GM23338 (cell line): ENCODE measurements around the gene BBOX1. TPM values are rescaled to one million over a fixed set of nuclear protein-coding genes. Genes with fewer than 3 reads are reported as not detected.

Source experiments
- ATAC-seq: fragments of 200-7000 bp; cut with Tn5 transposase; 3 replicates; pipeline ENCODE4 v1.9.1; 2020
- DNase-seq: peaks from one replicate; pipeline ENCODE4 v3.0.0-alpha.2; 2015; ENCODE audit warnings: low spot score
- H2AFZ ChIP-seq: fragments of 200-600 bp; sonication (generic); 2 replicates; pipeline ENCODE4 v1.8.0; 2016; ENCODE audit warnings: antibody characterized with exemption, mild to moderate bottlenecking, moderate library complexity
- H3F3A ChIP-seq: fragments of 200-600 bp; sonication (generic); replicated peaks from 2 replicates; pipeline ENCODE4 v1.8.0; 2017; ENCODE audit warnings: antibody characterized with exemption, mixed run types, low read depth
- H3K27ac ChIP-seq: fragments of 200-600 bp; sonication (generic); 2 replicates; pipeline ENCODE4 v1.6.1; 2016; ENCODE audit warnings: low read depth
- H3K27me3 ChIP-seq: fragments of 200-600 bp; sonication (generic); 2 replicates; pipeline ENCODE4 v1.8.0; 2016; ENCODE audit warnings: mild to moderate bottlenecking, mixed run types, moderate library complexity; ENCODE audit not compliant: insufficient read depth
- H3K36me3 ChIP-seq: fragments of 200-600 bp; sonication (generic); 2 replicates; pipeline ENCODE4 v1.8.0; 2016; ENCODE audit warnings: mild to moderate bottlenecking; ENCODE audit not compliant: insufficient read depth
- H3K4me1 ChIP-seq: fragments of 200-600 bp; sonication (generic); 2 replicates; pipeline ENCODE4 v1.8.0; 2016; ENCODE audit warnings: mild to moderate bottlenecking, moderate library complexity; ENCODE audit not compliant: insufficient read depth
- H3K4me2 ChIP-seq: fragments of 200-600 bp; sonication (generic); 2 replicates; pipeline ENCODE4 v1.7.1; 2017; ENCODE audit warnings: mixed run types
- H3K4me3 ChIP-seq: fragments of 200-600 bp; sonication (generic); 2 replicates; pipeline ENCODE4 v1.6.1; 2016; ENCODE audit warnings: mixed run types
- H3K79me2 ChIP-seq: fragments of 200-600 bp; sonication (generic); replicated peaks from 2 replicates; pipeline ENCODE4 v1.8.0; 2017; ENCODE audit warnings: mild to moderate bottlenecking; ENCODE audit not compliant: insufficient read depth
- H3K9me2 ChIP-seq: fragments of 200-600 bp; sonication (generic); 2 replicates; pipeline ENCODE4 v1.8.0; 2017; ENCODE audit not compliant: insufficient read depth
- H4K20me1 ChIP-seq: fragments of 200-600 bp; sonication (generic); replicated peaks from 2 replicates; pipeline ENCODE4 v1.8.0; 2017; ENCODE audit warnings: mild to moderate bottlenecking; ENCODE audit not compliant: insufficient read depth
- H3K27ac Mint-ChIP-seq: 2 replicates; pipeline ENCODE4 v1.8.0; 2020; ENCODE audit warnings: inconsistent platforms, mild to moderate bottlenecking, moderate library complexity, mixed read lengths
- H3K27me3 Mint-ChIP-seq: 3 replicates; pipeline ENCODE4 v1.8.0; 2022; ENCODE audit warnings: low read depth, mild to moderate bottlenecking, moderate library complexity, mixed read lengths, inconsistent platforms; ENCODE audit not compliant: insufficient read depth, poor library complexity
- H3K36me3 Mint-ChIP-seq: 3 replicates; pipeline ENCODE4 v1.8.0; 2021; ENCODE audit warnings: low read depth, mild to moderate bottlenecking, inconsistent platforms, moderate library complexity, mixed read lengths
- H3K4me1 Mint-ChIP-seq: 3 replicates; pipeline ENCODE4 v1.8.0; 2020; ENCODE audit warnings: mild to moderate bottlenecking, inconsistent platforms, mixed read lengths
- H3K4me3 Mint-ChIP-seq: 3 replicates; pipeline ENCODE4 v1.8.0; 2021; ENCODE audit warnings: moderate library complexity, mild to moderate bottlenecking, inconsistent platforms, mixed read lengths
- H3K9me3 Mint-ChIP-seq: 3 replicates; pipeline ENCODE4 v1.8.0; 2020; ENCODE audit warnings: moderate library complexity, mild to moderate bottlenecking, inconsistent platforms, mixed read lengths
- EZH2phosphoT487 ChIP-seq: fragments of 200-600 bp; sonication (generic); IDR thresholded peaks from one replicate; pipeline ENCODE4 v1.8.1; 2018; ENCODE audit warnings: antibody characterized with exemption; ENCODE audit not compliant: unreplicated experiment
- JUNB ChIP-seq: IDR thresholded peaks from one replicate; pipeline ENCODE4 v1.6.1; 2016; ENCODE audit warnings: antibody characterized with exemption; ENCODE audit not compliant: unreplicated experiment
- NANOG ChIP-seq: IDR thresholded peaks from 2 replicates; pipeline ENCODE4 v1.6.1; 2016; ENCODE audit warnings: antibody characterized with exemption, borderline replicate concordance
- REST ChIP-seq: IDR thresholded peaks from one replicate; pipeline ENCODE4 v1.6.1; 2018; ENCODE audit warnings: antibody characterized with exemption; ENCODE audit not compliant: unreplicated experiment
- ZNF114 ChIP-seq: fragments of 250-450 bp; sonication (Bioruptor Pico); IDR thresholded peaks from 2 replicates; pipeline ENCODE4 v1.5.0; 2020; ENCODE audit warnings: mild to moderate bottlenecking, moderate library complexity
- ZNF462 ChIP-seq: fragments of 250-450 bp; sonication (Bioruptor Pico); IDR thresholded peaks from 2 replicates; pipeline ENCODE4 v1.5.0; 2020; ENCODE audit warnings: mild to moderate bottlenecking, moderate library complexity
- polyA plus RNA-seq: library from polyadenylated mRNA; unstranded; fragments of >200 nt; fragmentation: Nextera tagmentation; extraction: Ambion mirVana; gene quantifications from 2 replicates; pipeline ENCODE4 v1.2.1, GENCODE V29; 2016
- total RNA-seq: library from RNA; depleted of rRNA; stranded (reverse); fragments of >200 nt; shearing (Covaris generic); gene quantifications from 2 replicates; pipeline ENCODE4 v1.2.3, GENCODE V29; 2014

BBOX1 gene
- total and polyA plus RNA-seq, 2 experiments from 2014 or later: not detected

- TF ChIP-seq ZNF462 (CRISPR knock-in tag): no peak
These were observed 132.9 kb downstream of the BBOX1 start (continued) for GRCh38 chr11:27173545-27173944.

- ATAC-seq (no peak), DNase-seq (no peak)
- Mint-ChIP-seq H3K4me3 (no peak overlapping the region), H3K9me3 (no peaks in the 10 kb centered on the region), H3K27me3 (peaks cover 2% of the 10 kb centered on the region), H3K4me1 (no peaks in the 10 kb centered on the region), H3K36me3 (no peaks in the 10 kb centered on the region), H3K27ac (no peak overlapping the region)
- Histone ChIP-seq H3K27ac (no peak overlapping the region), H3K4me2 (no peak overlapping the region), H3K36me3 (no peaks in the 10 kb centered on the region), H3K4me1 (no peaks in the 10 kb centered on the region), H3K79me2 (no peaks in the 10 kb centered on the region), H3K9me2 (no peaks in the 10 kb centered on the region), H3F3A (no peaks in the 10 kb centered on the region), H4K20me1 (no peaks in the 10 kb centered on the region), H3K4me3 (no peak overlapping the region), H3K27me3 (no peaks in the 10 kb centered on the region), H2AFZ (no peak overlapping the region)
- no peak for TF ChIP-seq ZNF114 (CRISPR knock-in tag)
- no peak for TF ChIP-seq ZNF462 (CRISPR knock-in tag)
- TF ChIP-seq JUNB: no peak
- no peak for TF ChIP-seq REST
- no peak for TF ChIP-seq NANOG
- no peak for TF ChIP-seq EZH2phosphoT487
These were observed 133.4 kb downstream of the BBOX1 start for GRCh38 chr11:27174021-27174420.
